ENCODE data around the gene SPANXN2. TPM values are rescaled to one million over a fixed set of nuclear protein-coding genes. Genes with fewer than 3 reads are reported as not detected.
"Not testable (repeated sequence)": the region's sequence is repeated elsewhere in the genome, so short reads cannot be mapped to it uniquely, and the experiment has no call there.

SPANXN2 gene, protein sequence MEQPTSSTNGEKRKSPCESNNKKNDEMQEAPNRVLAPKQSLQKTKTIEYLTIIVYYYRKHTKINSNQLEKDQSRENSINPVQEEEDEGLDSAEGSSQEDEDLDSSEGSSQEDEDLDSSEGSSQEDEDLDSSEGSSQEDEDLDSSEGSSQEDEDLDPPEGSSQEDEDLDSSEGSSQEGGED
- total RNA-seq (2014; rRNA removed; shearing (Covaris generic)), result not detected in 2 replicates

- DNase-seq (ENCODE audit: low spot score), result not testable (repeated sequence)
These were observed at the start of gene SPANXN2 for GRCh38 chrX:143720652-143721051. TSS of gene SPANXN2 (minus strand) at chrX:143720752. CDS start at chrX:143720668, 84 bp downstream.

- no peak for DNase-seq (ENCODE audit: low spot score)
These were observed 48.4 kb upstream of the SPANXN2 start for GRCh38 chrX:143768976-143769375.

- DNase-seq (ENCODE audit: low spot score), result not testable (repeated sequence)
These were observed 47.2 kb upstream of the SPANXN2 start for GRCh38 chrX:143767789-143768188.

DNA sequence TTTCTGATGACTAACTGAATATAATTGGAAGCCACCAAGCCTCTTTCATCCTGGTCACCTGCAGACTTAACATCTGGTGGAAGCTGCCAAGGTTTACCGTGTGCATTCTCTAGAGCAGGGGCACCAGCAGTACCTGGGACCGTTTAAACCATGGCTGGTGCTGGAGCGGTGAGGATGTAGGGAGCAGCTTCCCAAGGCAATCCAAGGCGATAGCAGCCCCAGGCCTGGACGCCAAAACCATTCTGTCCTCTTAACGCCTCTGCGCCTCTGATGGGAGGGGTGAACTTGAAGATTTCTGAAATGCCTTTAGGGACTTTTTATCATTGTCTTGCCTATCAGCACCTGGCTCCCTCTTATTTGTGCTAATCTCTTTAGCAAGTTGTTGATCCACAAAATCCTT is 37.3 kb upstream of the SPANXN2 start:
- no peak for DNase-seq (ENCODE audit: low spot score)

DNA sequence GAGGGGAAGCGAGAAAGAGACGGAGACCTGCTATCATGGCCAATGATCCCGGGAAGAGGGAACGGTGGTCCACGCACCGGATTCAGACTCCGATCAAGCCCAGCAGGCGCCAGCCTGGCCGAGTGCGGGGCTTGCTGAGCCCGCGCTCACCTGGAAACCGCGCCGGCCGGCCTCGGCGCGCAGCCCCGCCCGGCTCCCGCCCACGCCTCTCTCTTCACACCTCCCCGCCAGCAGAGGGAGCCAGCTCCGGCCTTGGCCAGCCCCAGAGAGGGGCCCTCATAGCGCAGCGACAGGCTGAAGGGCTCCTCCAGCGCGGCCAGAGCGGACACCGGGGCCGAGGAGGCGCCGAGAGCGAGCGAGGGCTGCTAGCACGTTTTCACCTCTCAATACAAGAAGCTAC is 36.8 kb upstream of the SPANXN2 start:
- no peak for DNase-seq (ENCODE audit: low spot score)

DNA sequence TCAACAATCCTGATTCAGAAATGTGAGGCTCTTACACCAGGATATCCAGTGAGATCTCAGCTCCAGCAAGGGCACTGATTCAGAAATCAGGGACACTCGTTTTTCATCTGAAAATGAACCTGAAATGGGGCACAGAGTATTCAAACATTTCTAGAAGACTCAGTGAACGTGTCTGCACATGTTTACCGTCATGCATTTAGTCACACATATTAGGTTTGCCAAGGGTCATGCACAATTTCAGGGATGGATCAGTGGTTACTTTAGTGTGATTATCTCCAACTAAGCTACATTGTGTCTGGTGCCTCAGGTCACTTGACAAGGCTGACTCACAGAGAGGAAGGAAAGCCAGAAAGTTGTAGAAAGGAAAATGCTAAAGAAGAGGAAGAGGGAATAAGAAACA is 33.6 kb upstream of the SPANXN2 start:
- no peak for DNase-seq (ENCODE audit: low spot score)

- no peak for DNase-seq (ENCODE audit: low spot score)
These were observed 13.3 kb upstream of the SPANXN2 start for GRCh38 chrX:143733866-143734265.

GRCh38 chrX:143726296-143726695 is 5.7 kb upstream of the SPANXN2 start:
- no peak for DNase-seq (ENCODE audit: low spot score)

- DNase-seq (ENCODE audit: low spot score), result no peak
These were observed 19.1 kb downstream of the SPANXN2 start for GRCh38 chrX:143701460-143701859.

DNA sequence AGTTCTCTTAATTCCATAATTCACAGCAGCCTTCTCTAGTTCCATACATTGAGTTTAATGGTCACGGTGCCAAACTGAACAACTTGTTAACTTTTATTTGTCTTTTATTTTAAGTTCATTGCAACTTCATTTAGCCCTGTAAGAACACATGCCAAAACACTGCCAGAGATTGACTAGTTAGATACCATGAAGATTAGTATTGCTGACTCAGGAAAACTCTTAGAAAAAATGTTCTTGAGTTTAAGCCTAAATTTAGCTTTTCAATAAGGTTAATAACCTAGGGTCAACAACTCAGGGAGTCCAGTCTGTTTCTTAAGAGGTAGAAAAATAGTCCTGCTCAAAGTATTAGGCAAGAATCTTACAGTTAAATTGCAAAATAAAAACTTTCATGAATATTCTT is 25.7 kb downstream of the SPANXN2 start:
- DNase-seq (ENCODE audit: low spot score), result no peak

DNA sequence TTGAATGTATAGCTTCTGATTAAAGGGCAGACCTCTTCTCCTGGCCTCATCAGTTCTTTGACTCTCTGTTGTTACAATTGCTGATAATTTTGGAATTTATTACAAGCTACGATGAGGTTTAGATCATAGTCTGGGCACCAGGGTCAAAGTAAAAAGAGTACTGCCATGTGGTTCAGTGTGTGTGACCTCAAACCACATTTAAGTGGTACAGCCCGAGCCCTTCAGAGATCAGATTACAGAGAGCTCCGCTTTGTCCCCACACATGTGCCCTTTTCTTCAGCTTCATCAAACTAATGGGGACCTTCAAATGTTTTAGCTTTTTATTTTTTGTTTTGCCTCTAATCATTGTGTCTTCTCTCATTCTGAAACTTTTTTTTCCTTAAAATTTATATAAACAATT is 37.1 kb downstream of the SPANXN2 start:
- DNase-seq (ENCODE audit: low spot score), result no peak

GRCh38 chrX:143674926-143675325 is 45.6 kb downstream of the SPANXN2 start:
- DNase-seq (ENCODE audit: low spot score), result no peak

GRCh38 chrX:143669395-143669794 is 51.2 kb downstream of the SPANXN2 start:
- DNase-seq (ENCODE audit: low spot score), result peak; percentile 25

GRCh38 chrX:143664302-143664701 is 56.2 kb downstream of the SPANXN2 start:
- peak; percentile 39 for DNase-seq (ENCODE audit: low spot score)

DNA sequence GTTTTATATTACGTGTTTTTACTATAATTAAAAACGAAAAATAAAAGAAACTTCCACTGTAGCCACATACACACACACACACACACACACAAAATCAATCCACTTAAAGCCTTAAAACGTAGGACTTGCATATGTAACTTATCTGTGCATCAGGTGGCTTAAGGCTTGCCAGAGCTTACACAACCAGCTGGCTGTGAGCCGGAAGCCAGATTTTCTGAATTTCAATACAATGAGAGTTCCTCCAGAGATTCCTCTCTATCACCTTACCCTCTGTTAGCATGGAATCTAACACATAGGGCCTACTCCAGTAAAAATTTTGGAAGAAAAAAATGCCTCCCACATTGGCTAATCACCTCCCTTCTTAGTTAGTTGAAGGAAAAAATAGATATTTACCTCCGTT is 56.8 kb downstream of the SPANXN2 start:
- DNase-seq (ENCODE audit: low spot score), result no peak

Other genes with a start within 250 kb of the SPANXN2 start
- gene SPANXN3, start 203.3 kb downstream of the SPANXN2 start, total RNA-seq (2014; rRNA removed; shearing (Covaris generic)), result not detected in 2 replicates
- gene SLITRK4, start 84.7 kb downstream of the SPANXN2 start, total RNA-seq (2014; rRNA removed; shearing (Covaris generic)), result not detected in 2 replicates
- gene UBE2NL, start 163.3 kb upstream of the SPANXN2 start, total RNA-seq (2014; rRNA removed; shearing (Covaris generic)), result not detected in 2 replicates

Measured in HT-29 (cell line).